Hair follicle dermal papilla cell (primary cell): ENCODE results near the gene CPEB3. TPM values are rescaled to one million over a fixed set of nuclear protein-coding genes. Genes with fewer than 3 reads are reported as not detected.

Experiments
- small RNA-seq: library from RNA; depleted of rRNA; stranded (forward); fragments of <200 nt; gene quantifications from one replicate; pipeline ENCODE3, GENCODE V24; 2012
- total RNA-seq: library from RNA; depleted of rRNA; stranded (reverse); fragments of >200 nt; gene quantifications from 2 replicates; pipeline ENCODE4 v1.2.3, GENCODE V29; 2012

CPEB3 gene
- total RNA-seq: 0.81 and 0.85 TPM in 2 replicates

DNA sequence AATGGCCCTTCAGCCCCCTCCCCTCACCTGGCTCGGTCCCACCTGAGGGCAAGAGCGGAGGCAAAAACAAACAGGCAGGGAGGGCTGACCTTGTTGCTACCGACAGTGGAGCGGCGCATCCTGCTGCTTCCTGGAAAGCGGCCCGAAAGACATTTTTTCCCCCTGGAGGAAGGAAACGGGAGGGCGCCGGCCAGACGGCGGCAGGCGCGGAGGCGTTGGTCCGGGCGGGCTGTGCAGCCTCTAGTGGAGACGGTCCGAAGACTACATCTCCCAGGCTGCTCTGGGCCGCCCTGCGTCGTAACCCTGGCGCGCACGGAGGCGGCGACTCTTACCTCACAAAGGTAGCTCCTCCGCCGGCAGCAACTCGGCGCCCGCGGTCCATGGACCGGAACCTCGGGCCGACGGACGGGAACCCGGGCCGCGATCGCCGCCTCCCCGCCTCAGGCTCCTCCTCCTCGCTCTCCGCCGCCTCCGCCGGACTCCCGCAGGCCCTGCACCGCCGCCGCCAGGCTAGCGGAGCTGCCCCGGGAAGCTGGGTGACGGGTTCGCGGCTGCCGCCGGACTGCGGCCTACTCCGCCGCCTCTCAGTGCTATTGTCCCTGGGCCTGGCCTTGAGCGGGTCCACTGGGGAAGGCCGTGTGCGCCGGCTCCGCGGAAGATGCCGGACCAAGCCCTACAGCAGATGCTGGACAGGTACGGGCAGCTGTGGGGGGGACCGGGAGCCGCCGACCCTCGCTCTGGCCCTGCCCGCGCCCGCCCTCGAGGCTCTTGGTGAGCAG, at the start of gene CPEB3, which contains the start of gene MARCHF5:
Gene CPEB3, minus strand, starts transcription at position 242 of the 779 bp plus-strand sequence. CDS start 50,728 bp downstream, outside the sequence.
Gene MARCHF5, plus strand, starts transcription at position 331 of the 779 bp plus-strand sequence. Its CDS starts 328 bp downstream, at position 659.

Small RNAs within 50 kb of the gene (small RNA-seq; reads per million reads assigned to genes)
- not detected for gene RF00019
- not detected for gene RF00402
- gene RF00622: not detected
- gene RNY3P12: not detected

Other genes with a start within 250 kb of the CPEB3 start
- 10.3 and 12.3 TPM in 2 replicates for gene MARCHF5, start 89 bp upstream of the CPEB3 start, total RNA-seq